Measurements from ENCODE around the gene TNRC6B. TPM values are rescaled to one million over a fixed set of nuclear protein-coding genes. Genes with fewer than 3 reads are reported as not detected.

Gene TNRC6B
- total and polyA plus RNA-seq, 2 of the 13 experiments (the other 11 are each of a cell fraction or from before 2014, with no cell fraction given), result 8.9 to 13.2 TPM

Other genes starting within 250 kb of the TNRC6B start
- gene TMA7B, start 217.5 kb upstream of the TNRC6B start, total RNA-seq (2016; rRNA removed; fragmentation: Illumina TruSeq; extraction: Trizol), result not detected in 2 replicates
- not detected in 2 replicates for gene TMA7B, start 217.5 kb upstream of the TNRC6B start, polyA plus RNA-seq (2011; rRNA removed)
- not detected in 2 replicates for gene FAM83F, start 183.0 kb upstream of the TNRC6B start, total RNA-seq (2016; rRNA removed; fragmentation: Illumina TruSeq; extraction: Trizol)
- gene FAM83F, start 183.0 kb upstream of the TNRC6B start, polyA plus RNA-seq (2011; rRNA removed), result not detected in 2 replicates
- 174 and 246 TPM in 2 replicates for gene ADSL, start 168.6 kb downstream of the TNRC6B start, total RNA-seq (2016; rRNA removed; fragmentation: Illumina TruSeq; extraction: Trizol)
- 123 and 126 TPM in 2 replicates for gene ADSL, start 168.6 kb downstream of the TNRC6B start, polyA plus RNA-seq (2011; rRNA removed)
- gene SGSM3, start 192.7 kb downstream of the TNRC6B start, total RNA-seq (2016; rRNA removed; fragmentation: Illumina TruSeq; extraction: Trizol), result 10.8 and 15.7 TPM in 2 replicates
- gene SGSM3, start 192.7 kb downstream of the TNRC6B start, polyA plus RNA-seq (2011; rRNA removed), result 23.8 and 30.6 TPM in 2 replicates